Activated naive CD4-positive, alpha-beta T cell treated with anti-CD3 and anti-CD28 coated beads, Interleukin-2, amount 10 ng/mL, durations not matched to agents 7 days and 5 days (primary cell): ENCODE data around the gene TM9SF3.

Experiments used
- CTCF ChIA-PET: fragments of 350-600 bp; sonication (Branson Sonifier 250); formaldehyde crosslinking; loops from one replicate; lab custom pipeline; 2021; ENCODE audit warnings: antibody characterized with exemption; lab: Charles Lee
- DNase-seq: peaks from one replicate; pipeline ENCODE4 v3.0.0-alpha.2; 2020
- H3K27ac Mint-ChIP-seq: one replicate; pipeline ENCODE4 v1.8.0; 2021; ENCODE audit warnings: mild to moderate bottlenecking, moderate library complexity, mixed read lengths
- H3K27me3 Mint-ChIP-seq: one replicate; pipeline ENCODE4 v1.8.0; 2021; ENCODE audit warnings: mild to moderate bottlenecking, mixed read lengths
- H3K36me3 Mint-ChIP-seq: one replicate; pipeline ENCODE4 v1.8.0; 2021; ENCODE audit warnings: mixed read lengths
- H3K4me1 Mint-ChIP-seq: one replicate; pipeline ENCODE4 v1.8.0; 2021; ENCODE audit warnings: mixed read lengths
- H3K4me3 Mint-ChIP-seq: one replicate; pipeline ENCODE4 v1.8.0; 2021; ENCODE audit warnings: mild to moderate bottlenecking, moderate library complexity, mixed read lengths
- H3K9me3 Mint-ChIP-seq: one replicate; pipeline ENCODE4 v1.8.0; 2021; ENCODE audit warnings: mixed read lengths

The TM9SF3 gene

DNA sequence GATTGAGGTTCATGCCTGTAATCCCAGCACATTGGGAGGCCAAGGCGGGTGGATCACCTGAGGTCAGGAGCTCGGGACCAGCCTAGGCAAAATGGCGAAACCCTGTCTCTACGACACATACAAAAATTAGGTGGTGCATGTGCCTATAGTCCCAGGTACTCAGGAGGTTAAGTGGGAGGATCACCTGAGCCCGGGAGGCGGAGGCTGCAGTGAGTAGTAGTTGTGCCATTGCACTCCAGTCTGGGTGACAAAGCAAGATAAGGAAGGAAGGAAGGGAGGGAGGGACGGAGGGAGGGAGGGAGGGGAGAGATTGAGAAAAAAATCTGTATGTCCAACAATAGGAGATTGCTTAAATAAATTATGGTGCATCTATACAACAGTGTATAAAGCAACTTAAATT, 86.3 kb downstream of the TM9SF3 start:
- no peak for DNase-seq
- Mint-ChIP-seq H3K4me3 (no peak overlapping the region), H3K27ac (no peak overlapping the region), H3K9me3 (no peaks in the 10 kb centered on the region), H3K36me3 (no peaks in the 10 kb centered on the region), H3K27me3 (peaks cover 27% of the 10 kb centered on the region), H3K4me1 (no peaks in the 10 kb centered on the region)
- CTCF ChIA-PET: interaction anchor here (1.8 kb wide), 1 partner anchor 10 kb away, joined by 3 read pairs; no protein-coding TSS in a partner anchor

DNA sequence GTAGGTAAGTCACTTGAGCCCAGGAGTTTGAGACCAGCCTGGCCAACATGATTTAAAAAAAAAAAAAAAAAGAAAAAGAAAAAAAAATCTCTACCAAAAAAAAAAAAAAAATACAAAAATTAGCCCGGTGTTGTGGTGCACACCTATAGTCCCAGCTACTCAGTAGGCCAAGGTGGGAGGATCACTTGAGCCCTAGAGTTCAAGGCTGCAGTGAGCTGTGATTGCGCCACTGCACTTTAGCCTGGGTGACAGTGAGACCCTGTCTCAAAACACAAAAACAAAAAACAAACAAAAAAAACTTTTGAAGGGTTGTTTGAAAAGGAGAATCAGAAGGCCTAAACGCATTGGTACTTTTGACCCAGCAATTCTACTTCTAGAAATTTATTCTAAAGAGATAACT, 86.8 kb downstream of the TM9SF3 start:
- no peak overlapping the region for H3K27ac Mint-ChIP-seq
- H3K4me1 Mint-ChIP-seq: no peaks in the 10 kb centered on the region
- H3K27me3 Mint-ChIP-seq: peaks cover 27% of the 10 kb centered on the region
- H3K9me3 Mint-ChIP-seq: no peaks in the 10 kb centered on the region
- no peak overlapping the region for H3K4me3 Mint-ChIP-seq
- CTCF ChIA-PET: interaction anchor here (1.8 kb wide), 1 partner anchor 10 kb away, joined by 3 read pairs; no protein-coding TSS in a partner anchor
- no peak for DNase-seq
- H3K36me3 Mint-ChIP-seq: no peaks in the 10 kb centered on the region

DNA sequence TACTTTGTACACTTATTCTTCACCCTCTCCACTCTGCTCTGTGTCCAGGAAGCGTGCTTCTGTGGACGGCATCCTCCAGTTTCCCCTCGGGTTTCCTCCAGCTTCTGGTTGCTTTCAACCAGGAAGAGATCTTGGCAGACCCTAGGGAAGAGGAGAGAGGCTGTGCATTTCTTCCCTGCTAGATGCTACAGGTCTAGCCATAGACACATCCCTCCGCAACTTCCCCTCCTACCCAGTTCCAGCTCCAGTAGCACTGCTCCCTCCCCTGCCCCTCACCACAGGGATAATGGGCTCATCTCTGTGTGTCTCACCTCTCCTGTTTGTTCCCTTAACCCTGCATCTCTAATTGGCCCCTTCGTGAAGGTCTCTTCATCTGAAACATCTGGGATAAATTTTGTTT, 89.4 kb downstream of the TM9SF3 start:
- H3K9me3 Mint-ChIP-seq: no peaks in the 10 kb centered on the region
- CTCF ChIA-PET: interaction anchor here (1.2 kb wide), 1 partner anchor 699 kb away, joined by 4 read pairs; no protein-coding TSS in a partner anchor
- no peak overlapping the region for H3K27ac Mint-ChIP-seq
- H3K36me3 Mint-ChIP-seq: no peaks in the 10 kb centered on the region
- DNase-seq: no peak
- peaks cover 29% of the 10 kb centered on the region for H3K27me3 Mint-ChIP-seq
- no peaks in the 10 kb centered on the region for H3K4me1 Mint-ChIP-seq
- H3K4me3 Mint-ChIP-seq: no peak overlapping the region

DNA sequence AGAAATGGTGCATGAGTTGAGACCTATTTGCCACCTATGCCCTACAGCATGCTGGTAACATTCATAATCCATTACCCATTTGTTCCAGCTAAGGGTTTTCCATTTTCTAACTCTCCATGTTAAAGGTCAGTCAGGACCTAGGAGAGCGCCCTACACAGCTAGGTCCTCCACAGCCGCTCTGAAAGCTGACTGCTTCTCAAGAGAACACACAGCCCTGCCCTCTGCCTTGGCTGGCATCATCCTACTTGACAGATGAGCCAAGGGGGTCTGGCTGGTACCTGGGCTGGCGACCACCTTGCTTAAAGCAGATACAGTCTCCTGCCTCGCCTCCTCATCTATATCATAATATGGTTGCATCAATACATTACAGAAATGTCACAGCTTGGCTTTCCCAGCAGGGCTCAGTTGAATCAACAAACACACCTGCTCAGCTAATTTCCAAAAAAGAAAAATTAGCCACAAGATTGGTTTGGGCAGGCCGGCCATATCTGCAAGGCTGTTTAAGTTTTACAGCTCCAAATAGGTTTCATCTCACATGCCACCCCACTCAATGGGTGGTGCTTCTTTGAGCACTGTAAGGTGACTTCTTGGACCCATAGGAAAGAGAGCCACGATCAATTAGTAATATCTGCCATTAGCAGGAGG, 90.4 kb downstream of the TM9SF3 start:
- peaks cover 23% of the 10 kb centered on the region for H3K27me3 Mint-ChIP-seq
- H3K4me1 Mint-ChIP-seq: no peaks in the 10 kb centered on the region
- DNase-seq: no peak
- H3K27ac Mint-ChIP-seq: no peak overlapping the region
- H3K36me3 Mint-ChIP-seq: no peaks in the 10 kb centered on the region
- no peaks in the 10 kb centered on the region for H3K9me3 Mint-ChIP-seq
- CTCF ChIA-PET: no interaction called here
- no peak overlapping the region for H3K4me3 Mint-ChIP-seq

DNA sequence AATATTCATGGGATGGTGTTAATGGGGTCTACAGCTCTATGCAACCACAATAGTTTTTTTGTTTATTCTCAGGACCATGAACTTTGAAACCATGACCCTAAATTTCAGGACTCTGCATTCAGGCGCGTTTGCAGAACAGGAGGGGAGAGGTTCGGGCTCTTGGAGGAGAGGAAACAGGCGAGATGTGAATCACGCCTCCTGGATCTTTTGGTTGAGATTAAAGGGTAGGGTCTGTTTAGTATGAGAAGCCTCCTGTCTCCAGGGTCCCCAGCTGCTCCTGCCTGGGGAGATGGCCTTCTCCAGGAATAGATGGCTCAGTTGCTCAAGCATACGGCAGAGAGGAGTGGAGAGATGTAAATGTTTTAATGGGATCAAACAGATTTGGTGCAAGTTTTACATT, 91.3 kb downstream of the TM9SF3 start:
- CTCF ChIA-PET: no interaction called here
- Mint-ChIP-seq H3K27me3 (peaks cover 18% of the 10 kb centered on the region), H3K4me1 (no peaks in the 10 kb centered on the region), H3K9me3 (no peaks in the 10 kb centered on the region), H3K4me3 (no peak overlapping the region), H3K36me3 (no peaks in the 10 kb centered on the region), H3K27ac (no peak overlapping the region)
- no peak for DNase-seq

DNA sequence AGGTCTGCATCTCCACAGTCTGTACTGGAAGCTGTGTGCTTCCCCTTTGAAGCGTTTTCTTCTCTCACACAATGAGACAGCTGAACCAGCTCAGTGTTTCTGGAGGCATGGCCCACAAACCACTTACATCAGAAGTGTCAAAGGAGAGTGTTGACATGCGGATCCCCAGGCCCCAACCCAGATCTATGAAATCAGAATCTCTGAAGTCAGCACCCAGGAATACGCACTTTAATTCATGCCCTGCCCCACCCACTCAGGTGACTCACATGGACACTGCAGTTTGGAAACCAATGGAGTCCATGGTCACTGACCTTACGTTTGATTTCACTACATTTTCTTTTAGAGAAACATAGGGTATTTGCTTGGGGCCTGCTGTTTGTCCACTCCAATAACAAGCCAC, 92.1 kb downstream of the TM9SF3 start:
- peaks cover 18% of the 10 kb centered on the region for H3K27me3 Mint-ChIP-seq
- no peak overlapping the region for H3K27ac Mint-ChIP-seq
- H3K4me1 Mint-ChIP-seq: no peaks in the 10 kb centered on the region
- no peak overlapping the region for H3K4me3 Mint-ChIP-seq
- no peaks in the 10 kb centered on the region for H3K9me3 Mint-ChIP-seq
- no peaks in the 10 kb centered on the region for H3K36me3 Mint-ChIP-seq
- DNase-seq: no peak
- CTCF ChIA-PET: no interaction called here

DNA sequence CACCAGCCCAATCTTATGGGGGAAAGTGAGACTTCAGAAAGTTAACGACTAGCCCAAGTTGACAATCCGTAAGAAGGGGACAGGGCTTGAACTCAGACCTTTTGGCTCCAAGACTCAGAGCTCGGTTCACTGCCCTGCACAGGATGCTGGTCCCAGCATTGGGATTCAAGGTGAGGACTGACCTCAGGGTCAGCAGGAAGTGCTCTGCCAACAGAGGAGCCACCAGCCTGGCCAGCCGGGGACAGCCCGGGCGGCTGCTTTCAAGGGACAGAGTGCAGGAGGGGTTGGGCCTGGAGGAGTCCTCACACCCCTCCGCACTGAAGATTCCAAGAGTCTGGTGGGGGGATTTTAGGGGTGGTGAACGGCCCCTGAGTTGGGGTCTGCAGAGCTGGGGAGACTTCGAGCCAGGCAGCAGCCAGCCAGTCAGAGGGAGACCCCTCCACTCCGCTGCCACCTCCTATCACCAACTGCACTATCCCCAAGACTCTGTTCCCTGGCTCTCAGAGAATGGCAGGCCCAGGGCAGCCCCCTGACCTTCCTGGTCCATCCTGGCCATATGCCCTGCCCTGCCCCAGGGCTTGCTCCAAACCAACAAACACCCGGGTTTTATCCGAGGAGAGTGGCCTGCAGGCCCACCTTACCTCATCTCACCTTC, 92.8 kb downstream of the TM9SF3 start:
- CTCF ChIA-PET: no interaction called here
- Mint-ChIP-seq H3K27me3 (peaks cover 18% of the 10 kb centered on the region), H3K4me1 (no peaks in the 10 kb centered on the region), H3K4me3 (no peak overlapping the region), H3K9me3 (no peaks in the 10 kb centered on the region), H3K36me3 (no peaks in the 10 kb centered on the region), H3K27ac (no peak overlapping the region)
- no peak for DNase-seq

DNA sequence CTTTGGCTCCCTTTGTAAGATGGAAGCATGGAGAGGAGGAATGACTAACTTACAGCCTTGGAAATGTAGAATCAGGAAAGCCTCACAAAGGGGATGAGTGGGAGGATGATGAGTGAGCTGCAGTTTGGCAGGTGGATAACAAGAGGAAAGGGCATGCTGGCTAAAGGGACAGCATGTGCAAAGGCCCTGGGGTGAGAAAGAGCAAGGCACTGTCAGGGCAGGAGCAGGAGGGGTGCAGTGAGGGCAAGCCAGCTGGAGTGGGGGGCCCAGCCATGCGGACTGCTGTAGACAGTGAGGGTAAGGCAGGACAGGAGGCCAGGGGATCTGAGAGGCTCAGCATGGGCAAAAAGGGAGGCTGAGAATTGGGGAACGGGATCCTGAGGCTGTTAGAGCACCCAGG, 93.6 kb downstream of the TM9SF3 start:
- Mint-ChIP-seq H3K27me3 (peaks cover 12% of the 10 kb centered on the region), H3K9me3 (no peaks in the 10 kb centered on the region), H3K36me3 (no peaks in the 10 kb centered on the region), H3K27ac (no peak overlapping the region), H3K4me1 (no peaks in the 10 kb centered on the region), H3K4me3 (no peak overlapping the region)
- no peak for DNase-seq
- CTCF ChIA-PET: no interaction called here

DNA sequence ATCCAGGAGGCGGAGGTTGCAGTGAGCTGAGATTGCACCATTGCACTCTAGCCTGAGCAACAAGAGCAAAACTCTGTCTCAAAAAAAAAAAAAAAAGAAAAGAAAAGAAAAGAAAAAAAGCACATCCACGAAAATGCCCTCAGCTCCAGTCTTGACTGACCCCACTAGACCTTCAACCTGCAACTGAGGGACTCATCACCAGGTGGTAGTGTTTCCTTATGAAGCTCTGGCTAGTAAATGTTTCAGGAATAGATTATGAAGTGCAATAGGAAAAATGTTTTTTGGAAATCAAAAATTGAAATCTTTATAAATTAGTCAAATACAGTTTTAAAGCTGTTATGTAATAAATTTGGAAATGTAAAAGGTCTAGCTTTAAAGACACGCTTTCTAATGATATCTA, 95.5 kb downstream of the TM9SF3 start:
- Mint-ChIP-seq H3K27me3 (peaks cover 15% of the 10 kb centered on the region), H3K4me3 (no peak overlapping the region), H3K36me3 (no peaks in the 10 kb centered on the region), H3K9me3 (no peaks in the 10 kb centered on the region), H3K27ac (no peak overlapping the region), H3K4me1 (no peaks in the 10 kb centered on the region)
- CTCF ChIA-PET: interaction anchor here (1.1 to 1.5 kb wide), 2 partner anchors 24 to 150 kb away, joined by 3 to 4 read pairs; no protein-coding TSS in a partner anchor
- DNase-seq: no peak

DNA sequence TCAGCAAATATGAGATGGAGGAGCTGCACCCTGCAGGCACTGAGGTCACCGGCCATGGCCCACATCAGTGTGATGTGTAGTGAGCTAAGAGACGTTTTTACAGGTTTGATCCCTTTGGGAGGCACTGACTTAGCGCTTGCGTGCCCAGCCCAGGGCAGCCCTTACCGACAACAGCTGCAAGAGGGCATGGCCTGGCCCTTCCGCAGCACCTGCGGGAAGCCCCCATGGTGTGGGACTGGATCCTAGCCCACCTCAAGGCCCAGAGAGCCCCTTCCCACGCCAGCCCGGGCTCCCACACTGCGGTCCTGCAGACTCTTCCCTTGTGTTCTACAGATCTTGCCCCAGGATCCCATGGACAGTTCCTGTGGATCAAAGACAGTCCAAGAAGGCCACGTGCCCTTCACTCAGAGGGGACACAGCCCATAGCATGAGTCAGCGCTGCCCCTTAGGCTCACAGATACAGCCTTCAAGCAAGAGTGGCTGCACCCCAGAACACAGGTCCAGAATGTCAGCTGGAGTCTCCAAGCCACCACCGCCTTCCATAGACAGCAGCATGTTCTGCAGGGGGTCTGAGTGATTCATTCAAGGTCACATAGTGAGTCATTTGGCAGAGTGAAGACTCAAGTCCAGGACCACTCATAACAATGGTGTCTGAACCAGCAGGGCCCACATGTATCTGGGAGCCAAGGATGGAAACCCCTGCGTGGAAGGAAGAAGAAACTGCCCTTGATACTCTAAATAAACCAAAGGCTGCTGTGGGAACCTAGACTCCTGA, 98.5 kb downstream of the TM9SF3 start:
- DNase-seq: no peak
- no peaks in the 10 kb centered on the region for H3K36me3 Mint-ChIP-seq
- no peaks in the 10 kb centered on the region for H3K9me3 Mint-ChIP-seq
- H3K4me1 Mint-ChIP-seq: no peaks in the 10 kb centered on the region
- no peak overlapping the region for H3K27ac Mint-ChIP-seq
- H3K4me3 Mint-ChIP-seq: no peak overlapping the region
- H3K27me3 Mint-ChIP-seq: peaks cover 10% of the 10 kb centered on the region
- CTCF ChIA-PET: no interaction called here

DNA sequence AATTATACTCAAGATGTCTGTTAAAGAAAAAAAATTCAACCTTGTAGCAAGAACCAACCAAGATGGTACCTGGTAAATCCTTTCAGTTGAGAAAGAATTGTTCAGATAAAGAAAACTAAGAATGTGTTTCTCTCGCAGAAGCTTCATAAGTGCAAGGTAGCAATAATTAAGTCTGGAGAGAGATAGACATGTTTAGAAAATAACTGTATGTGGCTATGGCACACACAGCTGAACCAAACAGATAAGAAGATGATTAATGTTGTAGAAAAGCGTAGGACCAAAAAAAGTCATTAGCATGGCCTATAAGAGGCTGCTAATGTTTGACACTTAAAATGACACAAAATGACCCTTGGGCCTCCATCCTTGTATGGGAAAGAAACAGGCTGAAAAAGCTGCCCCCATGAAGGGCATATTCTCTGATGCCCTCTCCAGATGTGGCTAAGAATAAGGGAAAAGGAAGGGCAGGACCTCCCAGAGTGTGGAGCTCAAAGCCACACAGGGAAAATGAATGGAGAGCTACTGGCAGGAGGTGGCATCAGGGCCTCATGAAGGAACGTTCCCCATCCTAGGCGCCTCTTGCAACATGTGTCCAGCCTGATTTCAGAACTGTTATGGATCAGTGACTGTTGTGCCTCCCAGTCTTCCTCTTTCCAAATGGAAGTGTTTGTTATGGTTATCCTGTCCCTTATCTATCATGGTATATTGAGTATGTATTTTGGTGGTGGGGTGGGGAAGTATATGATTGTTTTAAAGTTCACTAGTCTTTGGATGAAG, 103.8 kb downstream of the TM9SF3 start:
- Mint-ChIP-seq H3K27me3 (peaks cover 28% of the 10 kb centered on the region), H3K4me1 (no peaks in the 10 kb centered on the region), H3K27ac (no peak overlapping the region), H3K36me3 (no peaks in the 10 kb centered on the region), H3K9me3 (no peaks in the 10 kb centered on the region), H3K4me3 (no peak overlapping the region)
- no peak for DNase-seq
- CTCF ChIA-PET: interaction anchor here (0.5 kb wide), 1 partner anchor 533 kb away, joined by 3 read pairs; no protein-coding TSS in a partner anchor

DNA sequence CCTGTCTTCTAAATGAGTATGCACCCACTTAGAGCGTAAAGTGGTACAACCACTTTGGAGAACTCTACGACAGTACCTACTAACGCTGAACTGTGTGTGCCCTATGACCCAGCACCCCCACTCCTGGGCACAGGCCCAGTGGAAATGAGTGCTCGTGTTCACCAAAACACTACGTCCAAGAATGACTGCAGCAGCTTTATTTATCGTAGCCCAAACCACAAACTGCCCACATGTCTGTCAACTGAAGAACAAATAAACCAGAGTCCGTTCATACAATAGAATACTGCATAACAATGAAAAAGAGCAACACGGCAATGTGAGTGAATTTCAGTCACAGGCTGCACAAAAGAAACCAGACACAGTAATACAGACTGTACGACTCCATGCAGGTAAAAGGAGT, 108.5 kb downstream of the TM9SF3 start:
- H3K36me3 Mint-ChIP-seq: no peaks in the 10 kb centered on the region
- no peaks in the 10 kb centered on the region for H3K4me1 Mint-ChIP-seq
- no peak for DNase-seq
- CTCF ChIA-PET: no interaction called here
- H3K27ac Mint-ChIP-seq: no peak overlapping the region
- peaks cover 38% of the 10 kb centered on the region for H3K27me3 Mint-ChIP-seq
- no peaks in the 10 kb centered on the region for H3K9me3 Mint-ChIP-seq
- no peak overlapping the region for H3K4me3 Mint-ChIP-seq

DNA sequence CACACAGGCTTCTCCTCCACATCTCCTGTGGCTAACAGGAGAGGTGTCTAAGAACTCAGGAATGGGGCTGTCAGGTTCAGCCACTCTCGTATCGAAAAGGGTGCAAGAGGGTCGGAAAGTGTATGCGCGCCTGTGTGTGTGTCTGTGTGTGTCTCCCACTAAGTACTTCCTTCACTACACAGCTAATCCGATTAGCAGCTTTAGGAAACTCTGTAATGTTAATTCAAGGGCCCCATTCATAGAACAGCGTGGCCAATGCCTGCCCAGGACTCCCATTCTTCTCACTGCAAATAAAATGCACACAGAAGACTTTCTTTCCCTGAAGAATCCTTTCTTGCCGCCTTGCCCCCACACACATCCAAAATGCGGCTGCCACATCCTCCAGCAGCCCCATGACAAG, 112.9 kb downstream of the TM9SF3 start:
- Mint-ChIP-seq H3K9me3 (no peaks in the 10 kb centered on the region), H3K27me3 (peaks cover 52% of the 10 kb centered on the region), H3K36me3 (no peaks in the 10 kb centered on the region), H3K4me1 (no peaks in the 10 kb centered on the region), H3K27ac (no peak overlapping the region), H3K4me3 (no peak overlapping the region)
- CTCF ChIA-PET: no interaction called here
- DNase-seq: no peak
